ENCODE results near the gene ROR2.
"Not testable (repeated sequence)": the region's sequence is repeated elsewhere in the genome, so short reads cannot be mapped to it uniquely, and the experiment has no call there.

DNA sequence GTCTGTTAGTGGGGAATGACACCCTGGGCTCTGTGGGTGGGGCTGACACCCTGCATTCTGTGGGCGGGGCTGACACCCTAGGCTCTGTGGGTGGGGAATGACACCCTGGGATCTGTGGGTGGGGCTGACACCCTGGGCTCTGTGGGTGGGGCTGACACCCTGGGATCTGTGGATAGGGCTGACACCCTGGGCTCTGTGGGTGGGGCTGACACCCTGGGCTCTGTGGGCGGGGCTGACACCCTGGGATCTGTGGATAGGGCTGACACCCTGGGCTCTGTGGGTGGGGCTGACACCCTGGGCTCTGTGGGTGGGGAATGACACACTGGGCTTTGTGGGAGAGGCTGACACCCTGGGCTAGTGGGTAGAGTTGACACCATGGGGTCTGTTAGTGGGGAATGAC lies 152.5 kb downstream of the ROR2 start:
- TF ChIP-seq, protein P1, sequence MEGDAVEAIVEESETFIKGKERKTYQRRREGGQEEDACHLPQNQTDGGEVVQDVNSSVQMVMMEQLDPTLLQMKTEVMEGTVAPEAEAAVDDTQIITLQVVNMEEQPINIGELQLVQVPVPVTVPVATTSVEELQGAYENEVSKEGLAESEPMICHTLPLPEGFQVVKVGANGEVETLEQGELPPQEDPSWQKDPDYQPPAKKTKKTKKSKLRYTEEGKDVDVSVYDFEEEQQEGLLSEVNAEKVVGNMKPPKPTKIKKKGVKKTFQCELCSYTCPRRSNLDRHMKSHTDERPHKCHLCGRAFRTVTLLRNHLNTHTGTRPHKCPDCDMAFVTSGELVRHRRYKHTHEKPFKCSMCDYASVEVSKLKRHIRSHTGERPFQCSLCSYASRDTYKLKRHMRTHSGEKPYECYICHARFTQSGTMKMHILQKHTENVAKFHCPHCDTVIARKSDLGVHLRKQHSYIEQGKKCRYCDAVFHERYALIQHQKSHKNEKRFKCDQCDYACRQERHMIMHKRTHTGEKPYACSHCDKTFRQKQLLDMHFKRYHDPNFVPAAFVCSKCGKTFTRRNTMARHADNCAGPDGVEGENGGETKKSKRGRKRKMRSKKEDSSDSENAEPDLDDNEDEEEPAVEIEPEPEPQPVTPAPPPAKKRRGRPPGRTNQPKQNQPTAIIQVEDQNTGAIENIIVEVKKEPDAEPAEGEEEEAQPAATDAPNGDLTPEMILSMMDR (IDR thresholded peaks at IDR 0.05): not testable (repeated sequence)
- not testable (repeated sequence) for TF ChIP-seq POLR2A (IDR thresholded peaks at IDR 0.05)

All from heart left ventricle (tissue), 13 donors.